Measurements from ENCODE around the gene NR6A1.

Gene NR6A1

GRCh38 chr9:124770359-124771020 is 621 bp downstream of the NR6A1 start:
- H3K4me1 ChIP-seq (ENCODE audit: control insufficient read depth in 2 of 2, insufficient read depth in 1 of 2, low read depth in 1 of 2, low read length in 2 of 2), result peaks cover 3 to 39% of the 10 kb centered on the region in 2 donors
- H3K9me3 ChIP-seq (replicated peaks in 1 of 2; ENCODE audit: control insufficient read depth in 2 of 2, insufficient read depth in 1 of 2, low read depth in 1 of 2, low read length in 2 of 2), result no peaks in the 10 kb centered on the region
- H2AK5ac ChIP-seq (ENCODE audit: low read depth, low read length), result peak overlapping the region; percentile 98
- H3K23ac ChIP-seq (ENCODE audit: low read depth, low read length, poor library complexity), result peak overlapping the region; percentile 89
- no peak overlapping the region for H3K14ac ChIP-seq (ENCODE audit: low read length)
- H3K4ac ChIP-seq (ENCODE audit: low read length), result peak overlapping the region; percentile 8
- H4K91ac ChIP-seq (ENCODE audit: low read depth, low read length, poor library complexity), result no peak overlapping the region
- H2BK15ac ChIP-seq (ENCODE audit: low read length), result peak overlapping the region; percentile 95
- peak overlapping the region; percentile 98 for H3K9ac ChIP-seq (ENCODE audit: low read depth, low read length, poor library complexity)
- peaks cover 0 to 15% (median 0%) of the 10 kb centered on the region in 3 experiments for H3K27me3 ChIP-seq (ENCODE audit: control insufficient read depth in 3 of 3, insufficient read depth in 3 of 3, low read depth in 1 of 3, low read length in 3 of 3)
- no CpG with 5 or more reads among the region's 43 CpGs for WGBS, 2 donors (ENCODE audit: extremely low coverage in 2 of 2, insufficient read length in 2 of 2, insufficient replicate concordance in 1 of 2)
- peak overlapping the region; percentile 53 to 99 for H3K4me3 ChIP-seq (ENCODE audit: low read length in 2 of 2)
- H2BK5ac ChIP-seq (ENCODE audit: low read length), result peak overlapping the region; percentile 96
- peak overlapping the region; percentile 71 for H3K4me2 ChIP-seq (ENCODE audit: insufficient read depth, low read length, poor library complexity, severe bottlenecking)
- no peaks in the 10 kb centered on the region for H3K36me3 ChIP-seq (replicated peaks in 1 of 2; ENCODE audit: control insufficient read depth in 2 of 2, insufficient read depth in 2 of 2, low read length in 2 of 2)
- peak overlapping the region; percentile 90 for H2AFZ ChIP-seq (ENCODE audit: low read length)
- H4K8ac ChIP-seq (ENCODE audit: low read depth, low read length), result no peak overlapping the region
- peak overlapping the region; percentile 88 for H3K27ac ChIP-seq (replicated peaks; ENCODE audit: low read length)
- DNase-seq (ENCODE audit: low spot score), result no peak
- no peak overlapping the region for H2BK120ac ChIP-seq (ENCODE audit: low read depth, low read length)
- H3K18ac ChIP-seq (ENCODE audit: low read length), result peak overlapping the region; percentile 100
- no peak overlapping the region for H2BK12ac ChIP-seq (ENCODE audit: low read length)
- H3K79me1 ChIP-seq (ENCODE audit: low read depth, low read length), result no peaks in the 10 kb centered on the region

GRCh38 chr9:124769549-124770358 is 1.4 kb downstream of the NR6A1 start:
- Histone ChIP-seq H3K18ac (ENCODE audit: low read length) (peak overlapping the region; percentile 97), H3K4ac (ENCODE audit: low read length) (peak overlapping the region; percentile 8), H2BK120ac (ENCODE audit: low read depth, low read length) (no peak overlapping the region), H3K4me2 (ENCODE audit: insufficient read depth, low read length, poor library complexity, severe bottlenecking) (peak overlapping the region; percentile 71), H3K9ac (ENCODE audit: low read depth, low read length, poor library complexity) (peak overlapping the region; percentile 87), H2AFZ (ENCODE audit: low read length) (peak overlapping the region; percentile 90), H4K8ac (ENCODE audit: low read depth, low read length) (no peak overlapping the region), H3K27ac (replicated peaks; ENCODE audit: low read length) (peak overlapping the region; percentile 63), H3K36me3 (replicated peaks in 1 of 2; ENCODE audit: control insufficient read depth in 2 of 2, insufficient read depth in 2 of 2, low read length in 2 of 2) (no peaks in the 10 kb centered on the region), H2BK5ac (ENCODE audit: low read length) (peak overlapping the region; percentile 96), H3K27me3 (ENCODE audit: control insufficient read depth in 3 of 3, insufficient read depth in 3 of 3, low read depth in 1 of 3, low read length in 3 of 3) (peaks cover 0 to 10% (median 0%) of the 10 kb centered on the region in 3 experiments), H2BK15ac (ENCODE audit: low read length) (peak overlapping the region; percentile 95), H3K9me3 (replicated peaks in 1 of 2; ENCODE audit: control insufficient read depth in 2 of 2, insufficient read depth in 1 of 2, low read depth in 1 of 2, low read length in 2 of 2) (no peaks in the 10 kb centered on the region), H4K91ac (ENCODE audit: low read depth, low read length, poor library complexity) (no peak overlapping the region), H3K4me1 (ENCODE audit: control insufficient read depth in 2 of 2, insufficient read depth in 1 of 2, low read depth in 1 of 2, low read length in 2 of 2) (peaks cover 4 to 45% of the 10 kb centered on the region in 2 donors), H3K23ac (ENCODE audit: low read depth, low read length, poor library complexity) (no peak overlapping the region), H3K14ac (ENCODE audit: low read length) (no peak overlapping the region), H3K4me3 (ENCODE audit: low read length in 2 of 2) (peak overlapping the region; percentile 53 to 87), H2AK5ac (ENCODE audit: low read depth, low read length) (peak overlapping the region; percentile 92), H2BK12ac (ENCODE audit: low read length) (no peak overlapping the region), H3K79me1 (ENCODE audit: low read depth, low read length) (no peaks in the 10 kb centered on the region)
- no CpG with 5 or more reads among the region's 56 CpGs for WGBS, 2 donors (ENCODE audit: extremely low coverage in 2 of 2, insufficient read length in 2 of 2, insufficient replicate concordance in 1 of 2)
- DNase-seq (ENCODE audit: low spot score), result no peak

DNA sequence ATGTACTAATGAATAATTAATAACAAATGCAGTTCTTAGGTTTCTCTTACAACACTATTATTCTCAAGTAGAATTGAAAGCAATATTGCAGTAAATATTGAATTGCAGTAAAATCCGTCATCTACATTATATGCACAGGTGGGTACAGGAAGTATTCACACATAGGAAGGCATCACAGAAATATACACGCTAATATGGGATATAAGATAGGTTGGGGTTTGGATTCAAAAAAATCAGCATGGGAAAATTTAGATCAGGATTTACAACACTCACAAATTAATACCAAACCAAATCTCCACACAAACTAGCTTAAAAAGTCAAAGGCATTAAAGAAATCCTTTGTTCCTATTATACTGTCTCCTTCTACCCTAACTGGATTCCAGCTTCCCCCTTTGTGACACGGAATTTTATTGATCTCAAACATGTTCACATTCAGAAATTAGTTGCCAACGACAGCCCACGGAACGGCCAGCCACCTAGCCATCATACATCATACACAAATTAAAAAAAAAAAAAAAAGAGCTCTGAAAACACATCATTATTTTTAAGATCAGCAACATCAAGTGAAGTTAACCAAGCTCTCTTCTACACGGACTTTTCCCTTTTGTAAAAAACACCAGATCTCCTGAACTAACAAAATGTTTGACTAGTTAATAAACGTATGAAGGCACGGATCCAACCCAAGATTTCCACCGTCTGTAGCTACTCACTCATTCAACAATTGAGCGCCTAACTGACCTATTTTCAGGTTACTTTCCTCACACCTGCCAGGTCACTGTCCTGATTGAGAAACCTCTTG is 2.2 kb downstream of the NR6A1 start:
- WGBS, 2 donors (ENCODE audit: extremely low coverage in 2 of 2, insufficient read length in 2 of 2, insufficient replicate concordance in 1 of 2), result no CpG with 5 or more reads among the region's 11 CpGs
- no peak overlapping the region for H2AK5ac ChIP-seq (ENCODE audit: low read depth, low read length)
- peak overlapping the region; percentile 30 for H3K27ac ChIP-seq (replicated peaks; ENCODE audit: low read length)
- H3K9ac ChIP-seq (ENCODE audit: low read depth, low read length, poor library complexity), result no peak overlapping the region
- no peak overlapping the region for H4K8ac ChIP-seq (ENCODE audit: low read depth, low read length)
- no peaks in the 10 kb centered on the region for H3K9me3 ChIP-seq (replicated peaks in 1 of 2; ENCODE audit: control insufficient read depth in 2 of 2, insufficient read depth in 1 of 2, low read depth in 1 of 2, low read length in 2 of 2)
- no peak overlapping the region for H2BK120ac ChIP-seq (ENCODE audit: low read depth, low read length)
- peak overlapping the region; percentile 71 for H3K4me2 ChIP-seq (ENCODE audit: insufficient read depth, low read length, poor library complexity, severe bottlenecking)
- H3K4me1 ChIP-seq (ENCODE audit: control insufficient read depth in 2 of 2, insufficient read depth in 1 of 2, low read depth in 1 of 2, low read length in 2 of 2), result peaks cover 5 to 42% of the 10 kb centered on the region in 2 donors
- peak overlapping the region; percentile 53 to 87 for H3K4me3 ChIP-seq (ENCODE audit: low read length in 2 of 2)
- no peaks in the 10 kb centered on the region for H3K36me3 ChIP-seq (replicated peaks in 1 of 2; ENCODE audit: control insufficient read depth in 2 of 2, insufficient read depth in 2 of 2, low read length in 2 of 2)
- H3K4ac ChIP-seq (ENCODE audit: low read length), result no peak overlapping the region
- no peak overlapping the region for H3K23ac ChIP-seq (ENCODE audit: low read depth, low read length, poor library complexity)
- peak overlapping the region; percentile 90 for H2AFZ ChIP-seq (ENCODE audit: low read length)
- H2BK5ac ChIP-seq (ENCODE audit: low read length), result no peak overlapping the region
- H2BK15ac ChIP-seq (ENCODE audit: low read length), result no peak overlapping the region
- no peak overlapping the region for H2BK12ac ChIP-seq (ENCODE audit: low read length)
- H3K18ac ChIP-seq (ENCODE audit: low read length), result no peak overlapping the region
- H4K91ac ChIP-seq (ENCODE audit: low read depth, low read length, poor library complexity), result no peak overlapping the region
- H3K27me3 ChIP-seq (ENCODE audit: control insufficient read depth in 3 of 3, insufficient read depth in 3 of 3, low read depth in 1 of 3, low read length in 3 of 3), result peaks cover 0 to 10% (median 0%) of the 10 kb centered on the region in 3 experiments
- no peak for DNase-seq (ENCODE audit: low spot score)
- H3K79me1 ChIP-seq (ENCODE audit: low read depth, low read length), result no peaks in the 10 kb centered on the region
- no peak overlapping the region for H3K14ac ChIP-seq (ENCODE audit: low read length)

Data from neuronal stem cell (in vitro differentiated cells).